Natural killer cell treated with Interleukin-12 subunit alpha and Interleukin-12 subunit beta and Interleukin-15 and Interleukin-18, amount 100 ng/mL, for 72 hours (primary cell): ENCODE data around the gene NOL6. TPM values are rescaled to one million over a fixed set of nuclear protein-coding genes. Genes with fewer than 3 reads are reported as not detected.
"Not testable (repeated sequence)": the region's sequence is repeated elsewhere in the genome, so short reads cannot be mapped to it uniquely, and the experiment has no call there.

Experiments used
- ATAC-seq, 2 donors: fragments of 150-1000 bp; cut with Tn5 transposase in 1 of 2; sonication (Bioruptor Pico), chemical (Tn5 transposase) in 1 of 2; 2 replicates each; pipeline ENCODE4 v1.10.0; 2021
- DNase-seq: peaks from one replicate; pipeline ENCODE4 v3.0.0; 2022; ENCODE audit warnings: low spot score
- H3K27ac Mint-ChIP-seq, 2 donors: 1 replicate in 1 of 2; 2 replicates in 1 of 2; pipeline ENCODE4 v1.8.0; 2022; ENCODE audit warnings: mixed read lengths in 2 of 2, mild to moderate bottlenecking in 1 of 2, moderate library complexity in 1 of 2
- H3K27me3 Mint-ChIP-seq, 2 donors: 1 replicate in 1 of 2; 2 replicates in 1 of 2; pipeline ENCODE4 v1.8.0; 2022; ENCODE audit warnings: mixed read lengths in 2 of 2
- H3K36me3 Mint-ChIP-seq: one replicate; pipeline ENCODE4 v1.8.0; 2022; ENCODE audit warnings: mixed read lengths
- H3K4me1 Mint-ChIP-seq, 2 donors: 1 replicate in 1 of 2; 2 replicates in 1 of 2; pipeline ENCODE4 v1.8.0; 2022; ENCODE audit warnings: low read depth in 2 of 2, mixed read lengths in 2 of 2, mild to moderate bottlenecking in 1 of 2
- H3K4me3 Mint-ChIP-seq: one replicate; pipeline ENCODE4 v1.8.0; 2022; ENCODE audit warnings: mixed read lengths
- H3K9me3 Mint-ChIP-seq: 2 replicates; pipeline ENCODE4 v1.8.0; 2022; ENCODE audit warnings: mixed read lengths
- total RNA-seq, 2 donors: library from RNA; stranded (reverse); gene quantifications; one replicate each; pipeline ENCODE4 v1.2.3, GENCODE V29; 2022

Gene NOL6
- total RNA-seq, 2 donors from 2014 or later: 48.3 to 104 TPM

DNA sequence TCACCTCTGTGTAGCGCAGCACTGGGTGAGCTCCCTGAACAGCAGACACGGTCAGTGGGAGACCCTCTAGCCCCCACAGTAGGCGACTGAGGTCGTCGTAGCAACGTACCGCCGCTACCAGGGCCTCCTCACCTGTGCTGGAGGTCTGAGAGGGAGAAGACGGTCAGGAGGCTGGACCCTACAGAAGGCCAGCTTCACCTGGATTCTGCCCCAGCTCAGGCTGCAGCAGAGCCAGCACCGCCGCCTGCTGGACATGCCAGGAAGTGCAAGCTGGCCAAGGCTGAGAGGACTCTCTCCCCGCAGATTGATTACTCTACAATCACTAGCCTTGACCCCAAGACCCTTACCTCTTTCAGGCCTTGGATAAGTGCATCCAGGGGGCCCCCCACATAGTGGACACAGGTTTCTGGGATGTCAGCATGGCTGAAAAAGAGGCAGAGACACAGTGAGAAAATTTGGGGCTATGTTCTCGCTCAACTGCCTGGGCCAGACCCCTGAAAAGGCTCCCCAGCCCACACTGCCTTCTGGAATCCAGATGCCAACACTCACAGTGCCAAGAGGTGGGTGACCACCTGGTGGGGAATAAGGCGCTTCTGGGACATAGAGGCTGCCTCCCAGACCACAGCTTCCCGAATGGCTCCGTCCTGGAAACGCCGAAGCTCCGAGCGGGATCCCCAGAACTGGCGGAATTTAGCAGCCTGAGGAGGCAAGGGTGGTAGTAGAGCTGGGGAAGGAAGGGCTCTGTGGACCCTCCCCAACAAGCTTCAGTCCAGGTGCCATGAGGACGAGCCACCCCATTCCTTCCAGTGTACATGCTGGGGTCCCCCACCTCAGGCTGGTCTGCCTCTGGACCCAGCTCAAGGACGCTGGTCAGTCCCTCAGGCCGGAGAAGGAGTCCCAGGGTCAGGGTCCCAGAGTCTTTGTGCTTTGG, 6.9 kb downstream of the NOL6 start:
- H3K9me3 Mint-ChIP-seq: no peaks in the 10 kb centered on the region
- H3K4me3 Mint-ChIP-seq: no peak overlapping the region
- H3K4me1 Mint-ChIP-seq: peaks cover 7% of the 10 kb centered on the region in 2 donors
- ATAC-seq: peak in 1 of 2 donors; percentile 67
- H3K27me3 Mint-ChIP-seq: no peaks in the 10 kb centered on the region
- DNase-seq: peak; percentile 71
- H3K27ac Mint-ChIP-seq: no peak overlapping the region
- H3K36me3 Mint-ChIP-seq: peaks cover 17% of the 10 kb centered on the region

DNA sequence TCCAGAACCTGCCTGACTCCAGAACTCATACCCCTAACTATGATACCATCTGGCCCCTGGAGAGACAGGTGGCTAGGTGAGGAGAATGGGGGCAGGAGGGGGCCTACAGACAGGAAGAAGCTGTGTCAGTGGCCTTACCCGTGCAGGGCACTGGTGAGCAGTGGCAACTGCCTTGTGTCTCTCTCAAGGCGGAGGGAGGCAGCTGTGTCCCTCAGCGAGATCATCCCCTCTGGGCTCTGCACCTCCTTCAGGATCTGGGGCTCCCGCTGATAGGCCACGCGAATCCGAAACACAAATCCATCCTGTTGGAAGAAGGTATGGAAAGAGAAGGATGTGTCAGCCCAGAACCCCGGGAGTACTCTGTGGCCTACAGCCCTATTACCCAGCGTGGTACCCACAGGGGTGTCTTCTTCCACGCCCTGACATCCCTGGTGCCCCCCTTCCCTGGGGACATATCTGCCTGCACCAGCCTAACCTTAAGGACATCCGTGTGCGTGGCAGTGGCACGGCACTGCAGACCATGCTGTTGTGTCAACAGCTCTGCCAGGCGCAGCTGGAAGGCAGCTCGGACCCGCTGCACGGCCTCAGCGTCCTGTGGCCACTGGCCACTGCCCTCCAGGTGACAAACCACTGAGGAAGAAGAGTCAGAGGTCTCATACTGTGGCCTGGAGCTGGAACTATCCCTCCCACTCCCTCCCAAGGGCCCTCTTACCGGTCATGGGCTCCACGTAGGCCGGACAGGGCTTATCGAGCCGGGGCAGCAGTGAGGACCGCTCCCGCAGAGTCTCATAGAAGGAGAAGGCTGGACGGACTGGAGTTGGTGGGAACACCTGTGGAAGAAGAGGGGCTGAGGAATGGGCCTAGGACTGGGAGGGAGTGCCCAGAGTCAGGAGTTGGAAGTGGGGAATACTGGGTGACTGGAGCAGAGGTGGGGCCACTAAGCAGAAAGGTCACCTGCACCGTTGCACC, 7.8 kb downstream of the NOL6 start:
- DNase-seq (peak; percentile 38), ATAC-seq (no peak)
- Mint-ChIP-seq H3K27ac (no peak overlapping the region), H3K4me1 (peaks cover 0 to 2% of the 10 kb centered on the region in 2 donors), H3K27me3 (no peaks in the 10 kb centered on the region), H3K9me3 (no peaks in the 10 kb centered on the region), H3K4me3 (no peak overlapping the region), H3K36me3 (peaks cover 9% of the 10 kb centered on the region)

DNA sequence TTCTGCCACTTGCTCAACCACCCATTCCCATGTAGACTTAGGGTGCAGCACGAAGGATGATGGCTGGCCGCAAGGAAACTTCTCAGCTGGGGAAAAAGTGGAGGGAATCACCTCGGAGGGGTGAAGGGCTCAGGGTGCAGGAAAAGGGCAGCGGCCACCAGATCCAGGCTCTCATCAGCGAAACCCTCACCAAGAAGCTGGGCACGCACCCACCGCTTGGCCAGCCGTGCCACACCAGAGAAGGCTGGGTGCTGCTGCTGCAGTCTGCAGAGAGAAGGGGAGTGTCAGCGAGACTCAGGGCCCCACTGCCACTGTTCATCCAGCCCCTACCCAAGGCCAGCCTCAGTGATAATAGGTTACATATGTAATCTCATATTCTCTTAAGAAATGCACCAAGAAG, 8.6 kb downstream of the NOL6 start:
- no peak overlapping the region for H3K4me3 Mint-ChIP-seq

DNA sequence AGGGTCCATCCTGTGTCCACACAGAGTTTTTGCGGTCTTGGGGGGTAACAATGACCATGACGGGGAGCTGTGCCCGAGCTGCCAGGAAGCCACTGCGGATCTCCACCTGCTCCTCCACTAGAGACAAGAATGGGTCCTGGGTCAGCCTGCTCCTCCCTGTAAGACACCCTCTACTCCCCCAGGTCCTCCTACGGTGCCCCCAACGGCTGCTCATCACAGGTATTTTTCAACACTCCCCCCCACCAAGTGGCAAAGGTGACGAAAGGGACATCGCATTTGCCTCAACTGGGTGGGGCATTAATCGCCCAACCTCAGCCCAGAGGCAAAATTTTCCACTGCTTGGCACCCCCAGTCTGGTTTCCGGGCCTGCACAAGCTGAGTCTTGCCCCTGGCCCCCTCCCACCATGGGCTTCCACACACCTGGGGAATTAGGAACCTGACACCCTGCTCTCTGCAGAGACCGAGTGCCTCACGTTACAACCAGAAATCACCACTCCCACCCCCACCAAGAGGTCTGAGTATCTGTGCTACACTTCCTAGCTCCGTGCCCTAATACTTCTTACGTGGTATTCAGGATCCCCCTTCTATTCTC, 9.6 kb downstream of the NOL6 start:
- no peak for ATAC-seq
- Mint-ChIP-seq H3K27me3 (no peaks in the 10 kb centered on the region), H3K9me3 (no peaks in the 10 kb centered on the region), H3K27ac (no peak overlapping the region), H3K4me3 (no peak overlapping the region), H3K4me1 (no peaks in the 10 kb centered on the region), H3K36me3 (peaks cover 9% of the 10 kb centered on the region)
- no peak for DNase-seq

More for the DNA sequence above, 8.6 kb downstream of the NOL6 start:
- peaks cover 9% of the 10 kb centered on the region for H3K36me3 Mint-ChIP-seq
- no peaks in the 10 kb centered on the region for H3K9me3 Mint-ChIP-seq
- H3K27ac Mint-ChIP-seq: no peak overlapping the region
- H3K27me3 Mint-ChIP-seq: no peaks in the 10 kb centered on the region
- ATAC-seq: no peak
- peak; percentile 20 for DNase-seq
- no peaks in the 10 kb centered on the region for H3K4me1 Mint-ChIP-seq

DNA sequence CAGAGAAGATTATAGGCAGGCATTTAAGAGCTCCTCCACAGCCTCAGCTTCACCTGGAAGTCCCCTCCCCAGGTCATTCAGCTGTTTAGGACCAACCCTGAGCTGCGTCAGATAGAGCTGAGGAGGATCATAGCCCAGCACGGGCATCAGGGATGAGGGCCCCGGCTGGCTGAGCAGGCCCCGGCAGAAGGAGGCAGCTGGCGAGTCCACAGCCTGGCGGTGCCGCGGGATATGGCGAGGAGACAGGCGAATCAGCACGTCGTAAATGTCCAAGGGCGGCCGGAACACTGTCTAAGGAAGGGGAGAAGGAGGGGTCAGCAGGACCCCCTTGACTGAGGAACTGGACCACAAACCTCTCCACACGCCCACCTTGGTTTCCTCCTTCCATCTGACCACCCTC, 10.6 kb downstream of the NOL6 start:
- Mint-ChIP-seq H3K9me3 (no peaks in the 10 kb centered on the region), H3K4me3 (no peak overlapping the region), H3K4me1 (peaks cover 3 to 7% of the 10 kb centered on the region in 2 donors), H3K27me3 (no peaks in the 10 kb centered on the region), H3K36me3 (peaks cover 9% of the 10 kb centered on the region), H3K27ac (no peak overlapping the region)
- DNase-seq (no peak), ATAC-seq (no peak)

DNA sequence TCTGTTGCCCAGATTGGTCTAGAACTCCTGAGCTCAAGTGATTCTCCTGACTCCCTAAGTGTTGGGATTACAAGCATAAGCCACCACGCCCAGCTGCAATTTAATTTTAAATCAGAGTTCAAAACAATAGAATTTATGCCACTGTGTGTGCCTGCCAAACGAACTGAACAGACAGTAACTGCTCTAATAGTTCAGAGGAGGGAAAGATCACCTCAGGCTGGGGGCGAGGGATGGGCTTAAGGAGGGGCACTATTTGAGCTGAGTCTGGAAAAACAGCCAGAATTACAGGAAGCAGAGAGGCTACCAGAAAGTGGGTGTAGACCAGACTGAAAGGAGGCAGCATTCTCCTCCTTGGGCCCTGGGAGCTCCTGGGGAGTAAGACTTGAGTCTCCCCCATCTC, 12.2 kb downstream of the NOL6 start:
- Mint-ChIP-seq H3K4me3 (no peak overlapping the region), H3K4me1 (peaks cover 3 to 7% of the 10 kb centered on the region in 2 donors), H3K27ac (no peak overlapping the region), H3K9me3 (no peaks in the 10 kb centered on the region), H3K27me3 (no peaks in the 10 kb centered on the region), H3K36me3 (peaks cover 9% of the 10 kb centered on the region)
- DNase-seq: no peak
- ATAC-seq: no peak

DNA sequence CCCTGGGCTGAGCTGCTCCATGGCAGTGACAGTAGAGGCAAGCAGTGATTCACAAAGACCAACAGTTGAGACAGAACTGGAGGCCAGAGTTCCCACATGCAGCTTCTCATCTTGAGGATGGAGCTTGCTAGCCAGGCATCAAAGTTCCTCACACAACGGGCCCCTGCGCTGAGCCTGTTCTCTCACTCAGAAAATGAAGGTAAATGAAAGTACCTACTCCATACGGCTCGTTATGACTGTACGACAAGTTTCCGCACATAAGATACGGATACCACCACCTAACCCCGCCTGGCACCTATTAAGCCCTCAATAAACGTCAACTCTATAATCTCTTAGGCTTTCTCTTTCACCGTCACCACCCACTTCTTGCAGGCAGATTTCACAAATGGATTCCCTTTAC, 12.9 kb downstream of the NOL6 start:
- ATAC-seq: no peak
- Mint-ChIP-seq H3K27ac (no peak overlapping the region), H3K27me3 (no peaks in the 10 kb centered on the region), H3K4me1 (peaks cover 3 to 7% of the 10 kb centered on the region in 2 donors), H3K4me3 (no peak overlapping the region), H3K9me3 (no peaks in the 10 kb centered on the region), H3K36me3 (peaks cover 9% of the 10 kb centered on the region)
- DNase-seq: no peak

DNA sequence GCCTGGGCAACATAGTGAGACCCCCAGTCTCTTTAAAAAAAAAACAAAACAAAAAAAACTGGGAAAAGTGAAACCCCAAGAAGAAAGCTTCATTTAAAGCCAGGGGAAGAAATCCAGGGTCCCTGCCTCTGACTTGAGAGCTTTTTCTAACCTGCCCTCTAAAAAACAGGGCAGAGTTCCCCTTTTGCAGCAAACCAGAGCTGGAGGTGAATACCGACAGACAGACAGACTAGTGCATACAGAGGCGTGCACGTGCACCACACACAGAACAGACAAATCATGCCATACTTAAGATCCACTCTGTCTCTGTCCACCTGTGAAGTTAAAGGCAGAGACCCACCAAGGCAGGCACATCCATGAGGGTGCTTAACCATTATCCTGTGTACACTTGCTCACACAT, 14.6 kb downstream of the NOL6 start:
- Mint-ChIP-seq H3K27ac (no peak overlapping the region), H3K36me3 (peaks cover 4% of the 10 kb centered on the region), H3K9me3 (no peaks in the 10 kb centered on the region), H3K4me3 (no peak overlapping the region), H3K27me3 (no peaks in the 10 kb centered on the region), H3K4me1 (peaks cover 3 to 7% of the 10 kb centered on the region in 2 donors)
- ATAC-seq (no peak), DNase-seq (no peak)

DNA sequence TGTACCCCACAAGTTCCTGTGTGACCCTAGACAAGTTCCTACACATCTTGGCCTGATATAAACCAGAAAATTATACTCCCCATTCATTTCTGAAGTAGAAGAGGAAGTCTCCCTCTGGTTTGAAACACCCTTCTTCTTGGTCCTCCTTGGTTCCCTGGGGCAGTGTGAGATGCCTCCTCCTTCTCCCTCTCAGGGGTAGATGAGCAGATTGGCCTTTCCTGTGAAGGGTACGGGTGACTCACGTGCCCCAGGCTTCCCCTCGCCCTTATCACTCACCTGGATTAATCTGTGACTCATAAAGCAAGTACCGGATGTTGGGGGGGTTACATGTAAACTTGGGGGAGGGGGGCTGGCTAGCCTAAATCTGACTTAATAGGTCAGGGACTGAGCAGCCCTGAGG, 15.3 kb downstream of the NOL6 start:
- Mint-ChIP-seq H3K4me3 (no peak overlapping the region), H3K9me3 (no peaks in the 10 kb centered on the region), H3K36me3 (peaks cover 4% of the 10 kb centered on the region), H3K27ac (no peak overlapping the region), H3K27me3 (no peaks in the 10 kb centered on the region), H3K4me1 (peaks cover 3 to 7% of the 10 kb centered on the region in 2 donors)
- peak in 1 of 2 donors; percentile 53 for ATAC-seq
- DNase-seq: no peak

DNA sequence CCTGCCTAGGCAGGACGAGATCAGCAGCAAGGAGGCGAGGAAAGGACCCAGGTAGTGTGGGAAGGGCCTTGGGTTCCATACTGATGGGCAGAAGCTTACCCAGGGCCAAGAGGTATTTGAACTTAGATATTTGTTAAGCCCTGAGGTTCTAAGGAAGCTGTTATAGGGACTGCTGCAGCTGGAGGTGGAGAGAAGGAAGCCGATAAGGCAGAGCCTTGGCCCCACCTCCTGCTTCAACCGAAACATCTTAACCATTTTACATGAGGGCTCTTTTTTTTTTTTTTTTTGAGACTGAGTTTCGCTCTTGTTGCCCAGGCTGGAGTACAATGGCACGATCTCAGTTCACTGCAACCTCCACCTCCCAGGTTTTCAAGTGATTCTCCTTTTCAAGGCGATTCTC, 17.8 kb downstream of the NOL6 start:
- no peaks in the 10 kb centered on the region for H3K9me3 Mint-ChIP-seq
- peaks cover 7 to 8% of the 10 kb centered on the region in 2 donors for H3K4me1 Mint-ChIP-seq
- no peaks in the 10 kb centered on the region for H3K36me3 Mint-ChIP-seq
- no peak overlapping the region for H3K27ac Mint-ChIP-seq
- H3K27me3 Mint-ChIP-seq: no peaks in the 10 kb centered on the region
- no peak overlapping the region for H3K4me3 Mint-ChIP-seq
- ATAC-seq (no peak), DNase-seq (no peak)

DNA sequence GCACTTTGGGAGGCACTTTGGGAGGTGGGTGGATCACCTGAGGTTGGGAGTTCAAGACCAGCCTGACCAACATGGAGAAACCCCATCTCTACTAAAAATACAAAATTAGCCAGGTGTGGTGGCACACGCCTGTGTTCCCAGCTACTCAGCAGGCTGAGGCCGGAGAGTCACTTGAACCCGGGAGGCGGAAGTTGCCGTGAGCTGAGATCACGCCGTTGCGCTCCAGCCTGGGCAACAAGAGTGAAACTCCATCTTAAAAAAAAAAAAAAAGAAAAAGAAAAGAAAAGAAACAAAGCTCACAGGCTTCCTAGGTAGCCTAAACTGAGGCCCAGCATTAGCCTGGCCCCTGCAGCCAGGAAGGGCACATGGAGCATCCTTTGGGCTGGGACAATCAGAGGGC, 18.3 kb downstream of the NOL6 start:
- not testable (repeated sequence) for H3K36me3 Mint-ChIP-seq, H3K9me3 Mint-ChIP-seq, H3K4me3 Mint-ChIP-seq, DNase-seq, H3K27ac Mint-ChIP-seq, H3K27me3 Mint-ChIP-seq, ATAC-seq, H3K4me1 Mint-ChIP-seq

DNA sequence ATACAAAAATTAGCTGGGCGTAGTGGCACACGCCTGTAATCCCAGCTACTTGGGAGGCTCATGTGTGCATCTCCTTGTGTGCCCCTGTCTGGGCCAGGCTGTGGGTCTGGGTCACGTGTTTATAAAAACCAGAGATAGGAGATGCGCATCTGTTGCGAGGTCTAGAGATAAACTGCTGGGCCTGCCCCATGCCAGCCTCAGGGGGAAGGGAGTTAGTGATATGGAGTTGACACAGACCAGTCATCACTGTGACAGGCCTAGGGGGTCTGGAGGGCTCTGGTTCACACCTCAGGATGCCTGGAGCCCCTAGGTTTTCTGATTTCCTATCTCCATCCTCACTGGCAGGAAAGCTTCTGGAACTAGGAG, 19.1 kb downstream of the NOL6 start:
- not testable (repeated sequence) for DNase-seq, H3K36me3 Mint-ChIP-seq, ATAC-seq, H3K27me3 Mint-ChIP-seq, H3K27ac Mint-ChIP-seq, H3K4me3 Mint-ChIP-seq, H3K9me3 Mint-ChIP-seq, H3K4me1 Mint-ChIP-seq

DNA sequence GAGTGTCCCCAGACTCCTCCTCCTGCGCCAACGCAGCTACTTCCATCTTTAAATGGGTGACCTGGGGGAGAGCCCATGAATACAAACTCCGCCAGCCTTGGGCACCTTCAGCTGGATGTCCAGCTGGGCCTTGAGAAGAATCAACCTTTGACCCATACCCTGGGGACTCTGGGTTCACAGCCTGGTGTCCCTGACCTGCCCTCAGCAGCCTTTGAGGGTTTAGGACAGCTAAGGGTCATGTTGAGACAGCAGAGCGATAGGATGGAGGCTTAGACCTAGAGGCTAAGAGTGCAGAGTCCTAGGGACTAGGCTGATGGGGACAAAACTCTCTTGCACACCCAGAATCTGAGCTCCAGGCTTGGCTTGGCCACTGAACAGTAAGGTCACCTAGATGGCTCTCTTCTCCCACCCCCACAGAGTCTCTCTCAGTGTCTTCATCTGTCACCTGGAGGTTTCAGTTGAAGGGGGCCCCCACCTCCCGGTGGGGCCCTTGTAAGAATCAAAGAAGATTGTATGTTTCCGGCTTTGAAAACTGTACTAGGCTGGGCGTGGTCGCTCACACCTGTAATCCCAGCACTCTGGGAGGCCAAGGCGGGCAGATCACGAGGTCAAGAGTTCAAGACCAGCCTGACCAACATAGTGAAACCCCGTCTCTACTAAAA, 19.6 kb downstream of the NOL6 start:
- Mint-ChIP-seq H3K4me1 (peaks cover 7 to 8% of the 10 kb centered on the region in 2 donors), H3K9me3 (no peaks in the 10 kb centered on the region), H3K27ac (no peak overlapping the region), H3K36me3 (no peaks in the 10 kb centered on the region), H3K27me3 (no peaks in the 10 kb centered on the region), H3K4me3 (no peak overlapping the region)
- ATAC-seq (no peak), DNase-seq (no peak)
